GM19240 (cell line): ENCODE measurements around the gene SELENOT.

ENCODE experiments used
- DNase-seq: peaks from one replicate; pipeline ENCODE4 v3.0.0; 2011; ENCODE audit warnings: low spot score; ENCODE audit not compliant: insufficient read length

Gene SELENOT

GRCh38 chr3:150662410-150663200 lies 59.5 kb downstream of the SELENOT start:
- no peak for DNase-seq

GRCh38 chr3:150663461-150663860 lies 60.3 kb downstream of the SELENOT start:
- DNase-seq: no peak

- DNase-seq: no peak
Measured at GRCh38 chr3:150666167-150666566, 63.0 kb downstream of the SELENOT start.

GRCh38 chr3:150673966-150674365 lies 70.8 kb downstream of the SELENOT start:
- no peak for DNase-seq

- no peak for DNase-seq
Measured at GRCh38 chr3:150675587-150675986, 72.5 kb downstream of the SELENOT start.
